Mesenteric fat pad (tissue), 1 donor: ENCODE measurements around the gene GATA5. TPM values are rescaled to one million over a fixed set of nuclear protein-coding genes. Genes with fewer than 3 reads are reported as not detected.
"Not testable (repeated sequence)": the region's sequence is repeated elsewhere in the genome, so short reads cannot be mapped to it uniquely, and the experiment has no call there.

Experiments
- DNase-seq: peaks from one replicate; pipeline ENCODE4 v3.0.0-alpha.2; 2020; ENCODE audit warnings: low spot score
- total RNA-seq: library from RNA; stranded (reverse); fragmentation: NEBNext Ultra II Directional; extraction: Animal tissue kit (Norgen Biotek cat#: 25700); gene quantifications from one replicate; pipeline ENCODE4 v1.2.1, GENCODE V29; 2021
- donor health status: DM: yes; HTN: yes; CAD: no.

Gene GATA5
- total RNA-seq, 1 donor from 2014 or later = 0.19 TPM

DNA sequence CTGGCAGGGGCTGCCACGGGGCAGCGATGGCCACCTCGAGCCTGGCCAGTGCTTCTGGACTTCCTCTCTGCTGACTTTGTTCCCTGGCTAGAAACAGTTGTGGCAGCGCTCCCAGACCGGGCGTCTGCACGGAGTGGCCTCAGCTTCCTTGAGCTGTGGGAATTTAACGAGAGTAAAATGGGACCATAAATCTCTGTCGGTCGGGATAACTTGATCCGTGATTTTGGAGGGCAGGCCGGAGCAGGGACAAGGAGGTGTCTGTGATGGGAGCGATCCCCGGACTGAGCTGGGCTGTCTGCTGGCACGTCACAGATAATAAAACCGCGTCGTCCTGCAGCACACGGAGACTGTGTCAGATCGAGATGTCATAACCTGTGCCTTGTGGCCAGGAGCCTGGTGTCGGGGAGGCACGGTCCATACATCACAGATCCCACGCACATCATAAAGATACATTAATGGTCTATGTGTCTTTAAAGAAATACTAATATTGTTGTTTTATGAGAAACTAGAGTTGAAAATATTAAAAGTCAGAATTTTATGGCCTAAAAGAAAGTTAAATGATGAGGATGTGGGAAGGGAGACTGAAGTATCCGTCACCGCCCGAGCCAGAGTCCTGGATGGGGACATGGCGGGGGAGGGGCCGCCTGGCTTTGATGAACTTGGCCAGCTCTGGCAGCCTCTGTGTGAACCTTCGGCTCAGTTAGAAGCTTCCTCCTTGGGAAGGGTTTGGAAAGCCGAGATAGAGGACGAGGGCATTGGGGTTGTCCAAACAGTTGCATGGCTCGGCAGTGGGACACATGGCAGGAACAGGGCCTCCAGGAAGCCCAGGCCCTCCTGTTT is 41.9 kb downstream of the GATA5 start:
- DNase-seq = no peak

DNA sequence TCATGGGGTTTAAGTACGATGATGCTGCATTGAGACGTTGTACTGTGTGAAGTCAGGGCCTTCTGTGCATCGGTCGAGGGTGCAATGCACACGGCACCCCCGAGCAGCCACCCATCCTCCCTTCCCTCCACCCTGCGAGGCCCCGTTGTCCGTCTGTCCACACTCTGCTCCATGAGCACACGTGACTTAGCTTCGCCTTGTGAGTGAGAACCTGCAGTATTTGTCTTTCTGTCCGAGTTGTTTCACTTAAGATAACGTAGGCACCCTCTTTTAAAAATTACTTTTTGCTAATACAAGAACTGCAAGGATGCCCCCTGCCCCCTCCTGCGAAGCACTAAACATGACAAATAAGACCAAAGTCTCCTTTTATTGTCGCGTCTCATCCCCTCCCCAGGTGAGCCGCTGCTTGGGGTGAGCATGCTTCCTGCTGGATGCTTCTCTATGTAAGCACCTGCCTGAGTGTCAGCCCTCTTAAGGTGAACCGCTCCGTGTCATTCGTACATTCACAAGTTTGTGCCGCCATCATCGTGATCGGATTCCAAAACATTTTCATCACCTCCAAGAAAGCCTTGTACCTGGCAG is 44.8 kb downstream of the GATA5 start:
- no peak for DNase-seq

DNA sequence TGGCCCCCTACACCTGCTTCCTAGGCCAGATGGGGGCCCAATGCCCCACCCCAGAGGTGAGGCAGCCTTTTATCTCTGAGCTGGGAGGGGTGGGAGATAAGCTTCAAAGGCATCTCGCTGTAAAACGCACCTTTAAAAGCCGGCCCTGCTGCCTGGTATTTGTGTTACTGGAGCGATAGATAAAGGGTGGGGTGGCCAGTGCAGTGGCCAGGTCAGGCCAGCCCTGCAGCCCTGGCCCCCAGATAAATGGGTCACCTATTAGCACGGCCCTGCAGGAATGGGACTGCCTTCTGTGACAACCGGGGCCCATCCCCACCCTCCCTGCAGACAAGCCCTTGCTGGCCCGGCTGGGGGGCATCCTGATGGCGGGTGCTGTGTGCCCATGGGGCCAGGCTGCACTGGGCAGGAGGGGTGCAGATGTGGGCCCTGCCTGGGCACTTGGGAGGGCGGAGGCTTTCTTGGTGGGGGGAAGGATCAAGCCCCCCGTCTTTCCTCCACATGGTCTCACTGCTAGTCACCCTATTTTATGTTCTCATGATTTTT is 45.4 kb downstream of the GATA5 start:
- no peak for DNase-seq

DNA sequence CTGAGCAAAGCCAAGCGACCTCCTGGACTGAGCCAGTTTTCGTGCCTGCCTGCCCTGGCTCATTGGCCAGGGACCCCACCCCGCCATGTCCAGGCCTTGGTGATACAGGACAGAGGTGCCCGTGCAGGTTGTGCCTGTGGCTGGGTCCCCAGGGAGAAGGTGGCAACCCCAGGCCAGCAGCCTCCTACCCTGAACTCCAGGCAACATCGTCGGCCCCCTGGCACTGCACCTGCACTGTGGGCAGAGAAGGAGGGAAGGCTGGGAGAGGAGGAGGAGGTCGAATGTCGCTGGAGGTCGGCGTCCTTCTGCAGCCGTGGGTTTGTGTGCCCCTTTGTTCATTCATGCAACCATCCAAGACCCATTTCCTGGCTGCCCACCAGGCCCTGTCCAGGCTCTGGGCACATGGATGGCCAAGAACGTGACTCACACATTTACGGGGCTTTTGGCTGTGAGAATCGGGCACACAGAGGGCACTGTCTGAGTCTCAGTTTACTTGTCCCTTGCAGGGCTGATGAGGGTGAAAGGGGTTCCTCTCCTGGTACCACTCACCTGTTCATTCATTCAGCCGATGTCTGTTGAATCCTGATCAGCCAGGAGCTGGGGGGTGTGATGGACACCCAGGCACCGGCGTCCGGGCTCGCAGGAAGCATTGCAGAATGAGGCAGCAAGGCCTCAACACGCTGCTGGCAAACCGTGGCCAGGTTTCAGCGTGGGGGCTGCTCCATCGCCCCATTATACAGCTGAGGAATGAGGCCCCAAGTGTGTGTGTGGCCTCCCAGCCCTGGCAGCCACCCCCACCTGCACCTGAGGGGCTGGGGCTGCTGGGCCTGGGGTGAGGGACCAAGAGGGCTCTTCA is 46.1 kb downstream of the GATA5 start:
- DNase-seq = no peak

DNA sequence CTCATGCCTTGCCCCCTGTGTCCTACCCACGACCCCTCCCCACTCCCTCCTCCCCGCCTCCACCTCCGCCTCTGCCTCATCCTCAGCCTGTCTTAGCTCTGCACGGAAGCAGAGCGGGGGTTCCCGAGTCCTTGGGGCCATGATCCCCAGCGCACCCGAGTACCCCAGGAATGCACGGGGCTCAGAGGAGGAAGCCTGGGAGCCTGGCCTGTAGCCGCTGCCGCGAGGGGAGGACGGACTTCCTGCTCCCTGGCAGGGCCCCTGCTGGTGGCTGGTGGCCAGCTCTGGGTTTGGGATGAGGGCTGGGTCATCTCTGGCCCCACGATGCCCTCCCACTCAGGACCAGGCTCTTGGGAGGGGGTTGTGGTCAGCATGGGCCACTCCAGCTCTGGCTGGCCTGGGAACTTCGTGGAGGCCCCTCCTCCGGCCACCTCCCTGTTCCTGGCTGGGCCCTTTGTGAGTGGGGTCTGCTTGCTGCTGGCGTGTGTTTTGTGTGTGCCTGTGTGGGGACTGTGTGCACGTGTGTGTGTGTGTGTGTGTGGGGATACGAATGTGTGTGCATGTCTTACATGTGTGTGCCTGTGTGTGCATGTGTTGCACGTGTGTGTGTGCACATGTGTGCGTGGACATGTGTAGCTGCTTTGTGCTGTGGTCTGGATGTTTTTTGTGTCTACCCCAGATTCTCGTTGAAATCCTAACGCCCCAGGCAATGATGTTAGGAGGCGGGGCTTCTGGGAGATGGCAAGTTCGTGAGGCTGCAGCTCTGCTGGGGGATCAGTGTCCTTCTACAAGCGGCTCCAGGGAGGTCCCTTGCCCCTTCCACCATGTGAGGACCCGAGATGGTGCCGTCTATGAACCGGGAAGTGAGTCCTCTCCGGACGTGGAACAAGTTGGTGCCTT is 47.1 kb downstream of the GATA5 start:
- DNase-seq = no peak

DNA sequence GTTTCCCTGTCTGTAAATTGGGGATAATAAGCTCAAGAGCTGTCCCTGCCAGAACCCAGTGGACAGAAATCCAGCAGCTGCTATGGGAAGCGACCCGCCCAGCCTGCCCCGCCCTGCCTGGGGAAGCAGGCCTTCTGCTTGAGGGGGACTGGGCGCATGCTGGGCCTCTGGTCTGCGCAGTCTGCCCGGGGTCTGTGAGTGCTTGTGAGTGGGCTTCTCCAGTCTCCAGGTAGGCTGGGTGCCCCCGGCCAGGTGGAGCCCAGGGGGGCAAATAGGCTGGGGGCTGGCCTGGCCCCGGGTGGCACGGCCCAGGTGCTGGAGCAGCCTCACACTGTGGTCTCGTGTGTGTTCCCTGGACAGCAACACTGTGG is 47.8 kb downstream of the GATA5 start:
- no peak for DNase-seq

DNA sequence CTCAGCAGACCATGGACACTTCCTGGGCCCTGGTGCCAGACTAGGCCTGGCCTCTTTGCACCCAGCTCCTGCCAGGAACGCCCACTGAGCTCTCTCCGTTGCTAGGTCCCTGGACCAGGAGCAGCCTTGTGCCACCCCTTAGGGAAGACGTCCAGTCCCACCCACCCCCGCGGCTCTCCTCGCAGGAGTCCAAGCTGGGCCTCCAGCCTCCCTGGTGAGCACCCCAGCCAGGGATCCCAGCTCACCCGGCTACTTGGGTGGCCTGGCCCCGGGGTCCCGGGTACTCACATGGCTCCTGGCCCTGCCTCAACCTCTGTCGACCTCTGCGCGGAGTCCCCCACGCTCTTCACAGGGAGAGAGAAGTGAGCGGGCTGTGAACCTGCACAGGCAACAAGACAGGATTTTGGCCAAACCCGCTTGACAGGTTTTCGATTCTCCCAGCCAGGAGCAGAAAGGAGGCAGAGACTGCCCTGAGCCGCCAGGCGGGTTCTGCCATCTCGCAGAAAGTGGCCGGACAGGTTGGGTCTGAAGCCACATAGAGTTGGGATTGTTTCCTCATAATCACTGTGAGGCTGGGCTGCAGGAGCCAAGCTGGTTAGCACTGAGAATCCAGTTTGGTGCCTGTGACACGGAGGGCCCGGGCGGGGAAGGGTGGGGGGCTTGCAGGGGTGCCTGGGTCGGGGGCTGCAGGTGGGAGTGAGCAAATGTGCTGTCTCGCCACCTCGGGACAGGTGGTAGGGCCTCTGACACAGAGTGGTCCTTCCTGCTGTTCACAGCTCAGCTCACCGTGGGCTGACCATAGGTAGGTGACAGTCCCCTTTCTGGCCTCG is 48.4 kb downstream of the GATA5 start, which contains the start of gene RBBP8NL:
TSS of gene RBBP8NL (minus strand) at position 368 of the 830 bp plus-strand sequence. CDS start 7,892 bp downstream, outside the sequence.
- DNase-seq = no peak

DNA sequence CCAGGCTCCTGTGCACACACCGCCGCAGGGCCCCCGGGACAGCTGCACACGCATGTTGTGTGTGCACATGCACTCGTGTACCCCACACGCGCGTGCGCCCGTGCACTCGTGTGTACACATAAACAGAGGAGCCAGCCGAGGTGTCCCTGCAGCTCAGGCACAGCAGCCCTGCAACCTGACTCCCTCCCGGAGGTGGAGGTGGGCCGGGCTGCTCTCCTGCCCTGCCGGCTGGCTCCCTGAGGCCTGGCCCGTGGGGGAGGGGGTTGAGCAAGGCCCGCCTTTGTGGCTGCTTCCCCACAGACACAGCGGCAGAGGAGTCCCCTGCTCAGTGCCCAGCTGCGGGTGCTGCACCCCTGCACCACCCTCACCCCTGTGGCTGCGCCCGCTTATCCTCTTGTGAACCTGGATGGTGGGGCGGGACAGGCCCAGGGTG is 49.1 kb downstream of the GATA5 start:
- no peak for DNase-seq

DNA sequence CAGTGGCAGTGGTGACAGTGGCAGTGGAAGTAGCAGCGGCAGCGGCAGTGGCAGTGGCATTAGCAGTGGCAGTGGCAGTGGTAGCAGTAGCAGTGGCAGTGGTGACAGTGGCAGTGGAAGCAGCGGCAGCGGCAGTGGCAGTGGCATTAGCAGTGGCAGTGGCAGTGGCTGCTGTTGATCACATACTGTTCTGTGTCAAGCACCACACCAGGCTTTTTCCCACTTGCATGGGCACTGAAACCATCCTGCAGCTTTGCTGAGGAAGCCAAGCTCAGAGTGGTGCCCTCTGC is 49.8 kb downstream of the GATA5 start:
- DNase-seq = not testable (repeated sequence)

DNA sequence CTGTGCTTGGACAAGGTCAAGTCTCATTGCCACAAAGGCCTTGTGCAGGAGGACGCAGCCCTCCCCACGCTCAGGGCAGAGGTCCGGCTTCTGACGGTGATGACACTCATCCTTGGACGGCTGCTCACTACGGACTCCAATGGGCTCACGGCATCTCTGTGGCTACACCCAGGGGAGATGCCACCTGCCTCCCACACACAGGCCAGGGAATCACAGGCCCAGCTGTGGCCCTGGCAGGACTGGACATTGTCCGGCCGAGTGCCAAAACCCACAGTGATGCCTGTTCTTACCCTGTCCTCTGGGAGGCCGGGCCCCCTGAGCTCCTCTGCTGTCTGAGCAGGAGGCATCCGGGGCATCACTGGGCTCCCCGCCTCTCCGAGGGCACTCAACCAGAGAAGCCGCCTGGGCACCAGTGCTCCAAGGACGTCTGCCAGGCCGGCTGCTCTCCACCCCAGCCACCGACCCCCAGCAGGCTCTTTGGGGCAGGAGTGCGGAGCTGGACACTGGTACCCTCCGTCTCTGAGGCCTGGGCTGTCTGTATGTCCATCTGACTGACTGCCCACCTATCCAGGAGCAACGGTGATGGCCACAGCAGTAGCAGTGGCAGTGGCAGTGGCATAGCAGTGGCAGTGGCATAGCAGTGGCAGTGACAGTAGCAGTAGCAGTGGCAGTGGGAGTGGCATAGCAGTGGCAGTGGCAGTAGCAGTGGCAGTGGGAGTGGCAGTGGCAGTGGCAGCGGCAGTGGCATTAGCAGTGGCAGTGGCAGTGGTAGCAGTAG is 50.3 kb downstream of the GATA5 start:
- DNase-seq = no peak

DNA sequence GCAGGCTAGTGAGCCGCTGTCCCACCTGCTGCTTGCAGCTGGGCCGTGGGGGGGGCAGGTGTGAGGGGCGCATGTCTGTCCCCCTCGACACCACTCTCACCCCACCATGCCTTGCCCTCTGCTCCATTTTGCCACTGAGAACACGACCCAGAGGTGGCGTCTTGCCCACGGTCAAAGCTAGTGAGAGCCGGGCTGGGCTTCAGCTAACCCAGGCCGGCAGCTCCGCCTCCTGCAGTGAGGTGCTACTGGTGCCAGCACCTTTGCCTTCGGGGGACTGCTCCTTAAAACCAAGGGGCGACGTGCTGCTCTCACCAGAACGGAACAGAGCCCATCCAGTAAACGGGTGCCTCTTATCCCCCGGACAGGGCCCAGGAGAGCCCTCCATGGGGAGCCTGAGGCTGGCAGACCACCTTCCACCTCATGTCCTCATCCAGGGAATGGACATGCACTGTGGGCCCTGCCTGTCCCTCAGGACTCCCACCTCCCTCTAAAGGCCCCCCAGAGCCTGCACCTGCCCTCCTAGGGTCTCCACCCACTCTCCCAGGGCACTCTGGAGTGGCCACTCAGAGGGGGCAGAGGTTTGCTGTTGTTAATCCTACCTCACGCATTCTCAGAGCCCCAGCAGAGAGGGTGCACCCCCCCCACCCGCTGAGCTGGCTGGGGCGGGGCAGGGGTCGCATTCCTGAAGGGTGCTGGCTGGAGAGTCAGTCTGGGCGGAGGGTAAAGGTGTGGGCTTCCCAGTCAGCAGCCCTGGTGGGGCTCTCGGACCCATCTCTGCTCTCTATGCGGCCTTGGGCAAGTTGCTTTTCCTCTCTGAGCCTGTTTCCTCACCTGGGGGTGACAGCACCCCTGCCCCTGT is 51.3 kb downstream of the GATA5 start:
- no peak for DNase-seq

DNA sequence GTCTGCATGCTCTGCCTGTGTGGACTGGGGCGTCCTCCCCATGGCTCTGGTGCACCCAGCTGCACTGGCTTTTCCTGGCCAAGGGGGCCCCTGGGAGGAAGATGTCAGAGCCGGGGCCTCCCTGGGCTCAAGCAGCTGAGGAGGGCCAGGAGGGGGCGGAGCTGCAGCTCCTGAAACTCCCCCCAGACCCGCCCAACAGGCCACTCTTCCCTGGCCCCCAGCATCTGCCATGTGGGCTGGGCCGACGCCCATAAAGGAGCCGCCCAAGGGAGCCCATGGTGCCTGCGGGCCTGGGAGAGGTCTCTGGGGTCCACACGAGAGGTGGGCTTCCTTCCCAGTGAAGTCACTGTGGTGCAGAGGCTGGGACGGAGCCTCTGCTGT is 52.5 kb downstream of the GATA5 start:
- no peak for DNase-seq

DNA sequence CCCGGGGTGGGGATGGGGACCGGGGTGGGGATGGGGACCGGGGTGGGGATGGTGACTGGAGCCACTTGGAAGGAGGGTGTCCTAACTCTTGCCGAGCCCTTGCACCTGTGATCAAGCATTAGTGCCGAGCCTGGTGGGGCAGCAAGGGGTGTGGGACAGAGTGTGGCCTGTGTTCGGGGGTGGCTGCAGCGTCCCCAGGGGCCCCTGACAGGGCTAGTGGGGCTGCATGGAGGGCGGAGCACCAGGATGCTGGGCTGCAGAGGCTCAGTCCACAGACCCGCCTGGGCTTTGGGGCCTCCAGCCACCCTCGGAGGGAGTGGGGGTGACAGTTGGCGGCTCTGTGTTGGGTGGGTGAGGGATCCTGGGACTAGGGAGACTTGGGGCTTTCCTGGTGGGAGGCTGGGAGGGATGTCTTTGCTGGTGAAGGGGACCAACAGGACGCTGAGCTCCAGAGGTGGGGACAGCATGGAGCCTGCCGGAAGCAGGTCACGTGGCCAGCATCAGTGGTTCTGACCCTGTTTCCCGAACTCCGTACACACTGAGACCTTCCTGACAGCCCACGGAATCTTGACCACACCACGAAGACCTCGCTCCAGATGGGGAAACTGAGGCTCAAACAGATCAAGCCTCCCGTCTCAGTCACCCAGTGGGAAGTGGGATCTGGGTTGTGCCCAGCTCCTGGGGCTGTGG is 53.0 kb downstream of the GATA5 start:
- no peak for DNase-seq

DNA sequence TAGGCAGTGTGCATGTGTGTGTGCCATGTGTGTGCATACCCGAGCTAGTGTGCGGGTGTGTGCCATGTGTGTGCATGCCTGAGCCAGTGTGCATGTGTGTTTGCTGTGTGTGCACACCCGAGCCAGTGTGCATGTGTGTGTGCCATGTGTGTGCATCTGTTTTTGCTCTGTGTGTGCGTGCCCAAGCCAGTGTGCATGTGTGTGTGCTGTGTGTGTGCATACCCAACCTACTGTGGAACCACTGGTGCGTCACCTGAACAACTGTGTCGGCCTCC is 54.1 kb downstream of the GATA5 start:
- no peak for DNase-seq

DNA sequence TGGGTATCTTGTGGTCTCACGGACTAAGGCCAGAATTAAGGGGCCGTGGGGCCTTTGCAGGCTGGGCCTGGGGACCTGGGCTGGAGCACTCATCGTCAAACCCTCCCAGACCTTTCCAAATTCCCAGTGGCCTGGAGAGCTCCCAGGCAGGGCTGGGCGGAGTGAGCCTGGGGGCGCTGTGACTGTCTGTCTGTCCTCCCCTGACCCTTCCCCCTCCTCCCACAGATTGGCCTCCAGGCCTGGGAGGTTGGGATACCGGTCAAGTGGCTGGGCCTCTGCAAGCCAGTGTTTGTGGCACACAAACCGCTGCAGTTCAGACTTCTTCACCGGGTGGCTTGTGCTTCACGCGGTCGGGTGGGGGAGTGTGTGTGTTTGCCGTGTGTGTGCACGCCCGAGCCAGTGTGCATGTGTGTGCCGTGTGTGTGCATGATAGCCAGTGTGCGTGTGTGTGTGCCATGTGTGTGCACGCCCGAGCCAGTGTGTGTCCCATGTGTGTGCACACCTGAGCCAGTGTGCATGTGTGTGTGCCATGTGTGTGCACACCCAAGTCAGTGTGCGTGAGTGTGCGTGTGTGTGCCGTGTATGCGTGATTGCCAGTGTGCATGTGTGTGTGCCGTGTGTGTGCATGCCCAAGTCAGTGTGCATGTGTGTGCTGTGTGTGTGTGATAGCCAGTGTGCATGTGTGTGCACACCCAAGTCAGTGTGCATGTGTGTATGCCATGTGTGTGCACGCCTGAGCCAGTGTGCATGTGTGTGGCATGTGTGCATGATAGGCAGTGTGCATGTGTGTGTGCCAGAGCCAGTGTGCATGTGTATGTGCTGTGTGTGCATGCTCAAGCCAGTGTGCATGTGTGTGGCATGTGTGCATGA is 54.7 kb downstream of the GATA5 start:
- no peak for DNase-seq

DNA sequence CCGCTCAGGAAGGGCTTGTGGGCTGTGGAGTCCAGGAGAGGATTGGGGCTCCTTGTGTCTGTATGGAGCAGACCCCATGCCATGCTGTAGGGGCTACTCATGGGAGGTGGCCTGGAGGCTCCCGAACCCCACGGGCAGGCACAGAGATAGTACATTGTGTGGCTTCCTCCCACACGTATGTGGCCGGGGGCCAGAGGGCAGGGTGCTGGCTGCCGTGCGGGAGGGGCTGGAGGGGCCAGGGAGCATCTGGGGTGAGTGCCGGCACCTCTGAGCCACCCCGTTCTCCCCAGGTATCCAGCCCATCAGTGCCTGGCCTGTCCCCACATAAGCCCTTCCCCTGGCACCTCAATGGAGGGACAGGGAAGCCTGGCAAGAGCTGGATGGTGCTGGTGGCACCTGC is 56.0 kb downstream of the GATA5 start:
- no peak for DNase-seq
